ENCODE measurements around the gene ULK2. TPM values are rescaled to one million over a fixed set of nuclear protein-coding genes. Genes with fewer than 3 reads are reported as not detected.
A peak's percentile ranks its signal among the peaks of the same experiment; 100 is the strongest.

The ULK2 gene
- total RNA-seq, 1 experiment from 2014 or later = 22.8 TPM

DNA sequence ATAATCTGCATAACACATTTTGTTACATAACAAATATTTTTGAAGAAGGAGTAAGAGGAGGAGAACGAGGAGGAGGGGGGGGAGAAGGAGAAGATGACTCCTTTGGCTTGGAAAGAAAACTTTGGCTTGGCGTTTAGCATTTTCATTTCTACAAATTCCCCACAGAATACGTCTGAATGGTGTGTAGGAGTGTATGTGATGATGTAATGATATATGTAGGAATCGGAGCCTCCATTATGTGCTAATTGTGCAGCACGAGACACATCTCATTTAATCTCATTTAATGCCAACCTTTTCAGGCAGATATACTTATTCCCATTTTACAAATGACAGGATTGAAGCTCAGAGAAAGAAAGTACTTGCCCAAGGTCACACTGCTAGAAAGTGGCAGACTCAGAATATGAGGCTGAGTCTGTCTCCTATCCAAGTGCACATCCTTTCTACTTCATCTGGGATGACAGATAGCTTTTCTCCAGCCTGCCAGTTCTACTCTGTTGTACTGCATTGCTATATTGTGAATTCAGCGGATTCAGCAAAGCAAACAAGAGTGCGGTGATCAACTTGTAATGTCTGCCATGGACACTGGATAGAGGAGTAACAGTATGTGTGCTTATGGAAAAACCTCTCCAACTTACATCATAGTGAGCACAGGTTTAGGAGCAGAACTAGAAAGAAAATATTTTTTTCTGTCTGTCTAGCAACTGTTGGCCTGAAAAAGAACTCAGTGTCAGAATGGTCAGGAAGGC is 140.9 kb downstream of the ULK2 start:
- in situ Hi-C loops (cut with HindIII; ENCODE audit: low pct_unique_long_range_greater_than_20kb, low sequenced_read_pairs) = no loop called here
- Histone ChIP-seq H3K9me3 (ENCODE audit: control insufficient read depth, insufficient read depth, low read depth, low read length) (no peaks in the 10 kb centered on the region), H3K36me3 (ENCODE audit: control insufficient read depth, insufficient read depth, low read length) (no peaks in the 10 kb centered on the region), H3K4me3 (ENCODE audit: low read depth in 2 of 2, low read length in 2 of 2) (no peak overlapping the region), H3K4me1 (ENCODE audit: control insufficient read depth, insufficient read depth, low read length) (no peaks in the 10 kb centered on the region; the same call in 1 of the 2 replicates), H3K27me3 (ENCODE audit: control insufficient read depth, insufficient read depth, low read length) (no peaks in the 10 kb centered on the region), H3K27ac (ENCODE audit: low read length) (peak overlapping the region; percentile 25; the same call in 1 of the 2 replicates)
- POLR2A ChIA-PET = no interaction called here
- DNase-seq (ENCODE audit: low read depth, low spot score) (no peak), ATAC-seq (0 out of 2 replicates have a peak, but pooled peaks have one; percentile 9)
- BruUV-seq (replicated peaks) = no TSS peak
- CTCF ChIA-PET = interaction anchor here (0.7 kb wide), 1 partner anchor 160 kb away, joined by 3 read pairs; no protein-coding TSS in a partner anchor
- TF ChIP-seq, protein P1, sequence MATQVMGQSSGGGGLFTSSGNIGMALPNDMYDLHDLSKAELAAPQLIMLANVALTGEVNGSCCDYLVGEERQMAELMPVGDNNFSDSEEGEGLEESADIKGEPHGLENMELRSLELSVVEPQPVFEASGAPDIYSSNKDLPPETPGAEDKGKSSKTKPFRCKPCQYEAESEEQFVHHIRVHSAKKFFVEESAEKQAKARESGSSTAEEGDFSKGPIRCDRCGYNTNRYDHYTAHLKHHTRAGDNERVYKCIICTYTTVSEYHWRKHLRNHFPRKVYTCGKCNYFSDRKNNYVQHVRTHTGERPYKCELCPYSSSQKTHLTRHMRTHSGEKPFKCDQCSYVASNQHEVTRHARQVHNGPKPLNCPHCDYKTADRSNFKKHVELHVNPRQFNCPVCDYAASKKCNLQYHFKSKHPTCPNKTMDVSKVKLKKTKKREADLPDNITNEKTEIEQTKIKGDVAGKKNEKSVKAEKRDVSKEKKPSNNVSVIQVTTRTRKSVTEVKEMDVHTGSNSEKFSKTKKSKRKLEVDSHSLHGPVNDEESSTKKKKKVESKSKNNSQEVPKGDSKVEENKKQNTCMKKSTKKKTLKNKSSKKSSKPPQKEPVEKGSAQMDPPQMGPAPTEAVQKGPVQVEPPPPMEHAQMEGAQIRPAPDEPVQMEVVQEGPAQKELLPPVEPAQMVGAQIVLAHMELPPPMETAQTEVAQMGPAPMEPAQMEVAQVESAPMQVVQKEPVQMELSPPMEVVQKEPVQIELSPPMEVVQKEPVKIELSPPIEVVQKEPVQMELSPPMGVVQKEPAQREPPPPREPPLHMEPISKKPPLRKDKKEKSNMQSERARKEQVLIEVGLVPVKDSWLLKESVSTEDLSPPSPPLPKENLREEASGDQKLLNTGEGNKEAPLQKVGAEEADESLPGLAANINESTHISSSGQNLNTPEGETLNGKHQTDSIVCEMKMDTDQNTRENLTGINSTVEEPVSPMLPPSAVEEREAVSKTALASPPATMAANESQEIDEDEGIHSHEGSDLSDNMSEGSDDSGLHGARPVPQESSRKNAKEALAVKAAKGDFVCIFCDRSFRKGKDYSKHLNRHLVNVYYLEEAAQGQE (IDR thresholded peaks at IDR 0.05; ENCODE audit: insufficient read depth in 1 of 2, low read depth in 2 of 2, low read length in 1 of 2) = no peak
- no peak for TF ChIP-seq TCF7L2 (IDR thresholded peaks at IDR 0.05; ENCODE audit: low read depth, low read length)
- TF ChIP-seq SIN3A (IDR thresholded peaks at IDR 0.05; ENCODE audit: borderline replicate concordance, insufficient read depth, low read depth, low read length) = no peak
- TF ChIP-seq POLR2AphosphoS5 (IDR thresholded peaks at IDR 0.05; ENCODE audit: low read depth, low read length) = no peak
- no peak for TF ChIP-seq CTCF (IDR thresholded peaks at IDR 0.05)
- intact Hi-C loops (cut with micrococcal nuclease; ENCODE audit: unreplicated experiment) = no loop called here

DNA sequence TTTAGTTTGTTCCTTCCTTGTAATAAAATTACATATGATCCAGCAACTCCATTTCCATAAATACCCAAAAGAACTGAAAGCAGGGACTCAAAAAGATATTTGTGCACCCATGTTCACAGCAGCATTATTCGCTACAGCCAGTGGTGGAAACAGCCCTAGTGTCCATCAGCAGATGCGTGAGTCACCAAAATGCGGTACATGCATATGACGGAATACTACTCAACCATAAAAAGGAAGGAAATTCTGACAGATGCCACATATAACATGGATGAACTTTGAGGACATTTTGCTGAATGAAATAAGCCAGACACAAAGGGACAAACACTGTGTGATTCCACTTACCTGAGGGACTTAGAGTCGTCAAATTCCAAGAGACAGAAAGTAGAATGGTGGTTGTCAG is 142.2 kb downstream of the ULK2 start:
- H3K27ac ChIP-seq (ENCODE audit: low read length) = no peak overlapping the region
- no peaks in the 10 kb centered on the region for H3K36me3 ChIP-seq (ENCODE audit: control insufficient read depth, insufficient read depth, low read length)
- H3K4me1 ChIP-seq (ENCODE audit: control insufficient read depth, insufficient read depth, low read length) = no peaks in the 10 kb centered on the region; the same call in none of the 2 replicates
- ATAC-seq = no peak
- no peaks in the 10 kb centered on the region for H3K27me3 ChIP-seq (ENCODE audit: control insufficient read depth, insufficient read depth, low read length)
- CTCF ChIA-PET = no interaction called here
- POLR2A ChIA-PET = no interaction called here
- in situ Hi-C loops (cut with HindIII; ENCODE audit: low pct_unique_long_range_greater_than_20kb, low sequenced_read_pairs) = no loop called here
- no peak overlapping the region for H3K4me3 ChIP-seq (ENCODE audit: low read depth in 2 of 2, low read length in 2 of 2)
- DNase-seq (ENCODE audit: low read depth, low spot score) = no peak
- intact Hi-C loops (cut with micrococcal nuclease; ENCODE audit: unreplicated experiment) = no loop called here
- TF ChIP-seq, protein P1 (IDR thresholded peaks at IDR 0.05; ENCODE audit: insufficient read depth in 1 of 2, low read depth in 2 of 2, low read length in 1 of 2) = no peak
- TF ChIP-seq SIN3A (IDR thresholded peaks at IDR 0.05; ENCODE audit: borderline replicate concordance, insufficient read depth, low read depth, low read length) = no peak
- TF ChIP-seq TCF7L2 (IDR thresholded peaks at IDR 0.05; ENCODE audit: low read depth, low read length) = no peak
- no peak for TF ChIP-seq POLR2AphosphoS5 (IDR thresholded peaks at IDR 0.05; ENCODE audit: low read depth, low read length)
- no peak for TF ChIP-seq CTCF (IDR thresholded peaks at IDR 0.05)
- BruUV-seq (replicated peaks) = no TSS peak
- H3K9me3 ChIP-seq (ENCODE audit: control insufficient read depth, insufficient read depth, low read depth, low read length) = no peaks in the 10 kb centered on the region

Measured in Panc1 (cell line).